H9 (cell line): ENCODE data around the gene BRF1. TPM values are rescaled to one million over a fixed set of nuclear protein-coding genes. Genes with fewer than 3 reads are reported as not detected.

Experiments used
- DNase-seq: peaks from one replicate; pipeline ENCODE4 v3.0.0-alpha.2; 2017
- H2AFZ ChIP-seq: one replicate; pipeline ENCODE4 v1.6.1; 2013; ENCODE audit warnings: mild to moderate bottlenecking, low read length, control low read depth, moderate library complexity
- H2AK5ac ChIP-seq: 2 replicates; pipeline ENCODE4 v1.6.1; 2013; ENCODE audit warnings: low read length, control low read depth, mixed read lengths; ENCODE audit not compliant: insufficient read length
- H2BK120ac ChIP-seq: one replicate; pipeline ENCODE4 v1.6.1; 2013; ENCODE audit warnings: low read depth, mild to moderate bottlenecking, low read length, control low read depth, inconsistent platforms; ENCODE audit not compliant: poor library complexity, severe bottlenecking
- H2BK12ac ChIP-seq: 2 replicates; pipeline ENCODE4 v1.6.1; 2013; ENCODE audit warnings: low read length, control low read depth, mixed read lengths, low read depth; ENCODE audit not compliant: insufficient read length
- H2BK15ac ChIP-seq: 2 replicates; pipeline ENCODE4 v1.6.1; 2013; ENCODE audit warnings: low read depth, low read length, control low read depth
- H2BK20ac ChIP-seq: one replicate; pipeline ENCODE4 v1.6.1; 2013; ENCODE audit warnings: low read depth, mild to moderate bottlenecking, low read length, control low read depth, inconsistent platforms; ENCODE audit not compliant: poor library complexity, severe bottlenecking
- H2BK5ac ChIP-seq: 2 replicates; pipeline ENCODE4 v1.6.1; 2013; ENCODE audit warnings: low read length, control low read depth, mixed read lengths; ENCODE audit not compliant: insufficient read length
- H3K14ac ChIP-seq: 2 replicates; pipeline ENCODE4 v1.6.1; 2013; ENCODE audit warnings: low read length, control low read depth; ENCODE audit not compliant: insufficient read depth
- H3K18ac ChIP-seq: 2 replicates; pipeline ENCODE4 v1.6.1; 2013; ENCODE audit warnings: low read depth, mild to moderate bottlenecking, mixed read lengths, low read length, control low read depth; ENCODE audit not compliant: insufficient read length
- H3K23ac ChIP-seq: 2 replicates; pipeline ENCODE4 v1.6.1; 2013; ENCODE audit warnings: low read length, control low read depth, mixed read lengths, low read depth; ENCODE audit not compliant: insufficient read length
- H3K23me2 ChIP-seq: 2 replicates; pipeline ENCODE4 v1.6.1; 2013; ENCODE audit warnings: low read depth, mild to moderate bottlenecking, mixed read lengths, low read length, control low read depth; ENCODE audit not compliant: insufficient read length, poor library complexity, severe bottlenecking
- H3K27ac ChIP-seq: 2 replicates; pipeline ENCODE4 v1.5.1; 2013; ENCODE audit warnings: low read length, control low read depth, mixed read lengths, low read depth; ENCODE audit not compliant: insufficient read length
- H3K27me3 ChIP-seq: 2 replicates; pipeline ENCODE4 v1.6.1; 2013; ENCODE audit warnings: low read length, control low read depth, inconsistent platforms; ENCODE audit not compliant: insufficient read depth
- H3K4ac ChIP-seq: 2 replicates; pipeline ENCODE4 v1.6.1; 2013; ENCODE audit warnings: low read depth, mild to moderate bottlenecking, control low read depth, inconsistent platforms, low read length, moderate library complexity
- H3K4me1 ChIP-seq: 2 replicates; pipeline ENCODE4 v1.6.1; 2013; ENCODE audit warnings: low read length, control low read depth, inconsistent platforms; ENCODE audit not compliant: insufficient read depth
- H3K4me2 ChIP-seq: 2 replicates; pipeline ENCODE4 v1.6.1; 2013; ENCODE audit warnings: low read length, control low read depth, mixed read lengths; ENCODE audit not compliant: insufficient read length, insufficient read depth
- H3K56ac ChIP-seq: 2 replicates; pipeline ENCODE4 v1.6.1; 2013; ENCODE audit warnings: low read depth, mild to moderate bottlenecking, mixed read lengths, low read length, control low read depth; ENCODE audit not compliant: insufficient read length
- H3K79me1 ChIP-seq: 2 replicates; pipeline ENCODE4 v1.6.1; 2013; ENCODE audit warnings: low read depth, mild to moderate bottlenecking, moderate library complexity, low read length, control low read depth, inconsistent platforms; ENCODE audit not compliant: insufficient read depth, poor library complexity, severe bottlenecking
- H3K79me2 ChIP-seq: 2 replicates; pipeline ENCODE4 v1.6.1; 2013; ENCODE audit warnings: low read length, control low read depth, inconsistent platforms; ENCODE audit not compliant: insufficient read depth
- H3K9ac ChIP-seq: 2 replicates; pipeline ENCODE4 v1.6.1; 2013; ENCODE audit warnings: low read length, control low read depth, mixed read lengths; ENCODE audit not compliant: insufficient read length; ENCODE audit errors: extremely low read depth
- H3K9me3 ChIP-seq: one replicate; pipeline ENCODE4 v1.6.1; 2013; ENCODE audit warnings: low read depth, low read length, inconsistent platforms; ENCODE audit not compliant: control insufficient read depth
- H3T11ph ChIP-seq: one replicate; pipeline ENCODE4 v1.6.1; 2013; ENCODE audit warnings: mild to moderate bottlenecking, low read length, control low read depth, inconsistent platforms
- H4K20me1 ChIP-seq: one replicate; pipeline ENCODE4 v1.6.1; 2013; ENCODE audit not compliant: control insufficient read depth, insufficient read length, insufficient read depth
- H4K5ac ChIP-seq: 2 replicates; pipeline ENCODE4 v1.6.1; 2013; ENCODE audit warnings: low read depth, mild to moderate bottlenecking, mixed read lengths, low read length, control low read depth; ENCODE audit not compliant: insufficient read length
- H4K8ac ChIP-seq: replicated peaks from 2 replicates; pipeline ENCODE4 v1.6.1; 2013; ENCODE audit warnings: low read length, control low read depth, mixed read lengths, low read depth; ENCODE audit not compliant: insufficient read length
- H4K91ac ChIP-seq: 2 replicates; pipeline ENCODE4 v1.6.1; 2013; ENCODE audit warnings: low read depth, mild to moderate bottlenecking, moderate library complexity, mixed read lengths, low read length, control low read depth; ENCODE audit not compliant: insufficient read length
- H3K27ac Mint-ChIP-seq, 3 experiments: 2 replicates in 2 of 3; 3 replicates in 1 of 3; pipeline ENCODE4 v1.8.0; 2020 to 2021; ENCODE audit warnings: mixed read lengths in 3 of 3, mild to moderate bottlenecking in 1 of 3, moderate library complexity in 1 of 3
- H3K27me3 Mint-ChIP-seq: 2 replicates; pipeline ENCODE4 v1.8.0; 2021; ENCODE audit warnings: low read depth, mild to moderate bottlenecking, moderate library complexity, mixed read lengths
- H3K36me3 Mint-ChIP-seq, 3 experiments: 2 replicates in 2 of 3; 3 replicates in 1 of 3; pipeline ENCODE4 v1.8.0; 2020 to 2021; ENCODE audit warnings: low read depth in 3 of 3, mixed read lengths in 3 of 3; ENCODE audit not compliant: insufficient read depth in 1 of 3
- H3K4me1 Mint-ChIP-seq, 2 experiments: 2 replicates each; pipeline ENCODE4 v1.8.0; 2020; ENCODE audit warnings: mixed read lengths in 2 of 2
- H3K4me3 Mint-ChIP-seq, 2 experiments: 2 replicates in 1 of 2; 3 replicates in 1 of 2; pipeline ENCODE4 v1.8.0; 2020 to 2021; ENCODE audit warnings: mild to moderate bottlenecking in 2 of 2, mixed read lengths in 2 of 2, moderate library complexity in 1 of 2
- H3K9me3 Mint-ChIP-seq, 2 experiments: 2 replicates in 1 of 2; 3 replicates in 1 of 2; pipeline ENCODE4 v1.8.0; 2020; ENCODE audit warnings: mild to moderate bottlenecking in 2 of 2, mixed read lengths in 2 of 2, moderate library complexity in 1 of 2
- WGBS: extraction: QIAGEN DNeasy Blood & Tissue Kit; methylation state at CpG from one replicate; pipeline ENCODE4 v1.1.7; 2013; ENCODE audit warnings: missing lambda C conversion rate, low lambda C conversion rate, mixed read lengths; ENCODE audit not compliant: insufficient read length; ENCODE audit errors: extremely low coverage; 5-methylcytosine and 5-hydroxymethylcytosine counted together
- total RNA-seq: library from RNA; stranded (reverse); gene quantifications from 2 replicates; pipeline ENCODE4 v1.2.1, GENCODE V29; 2021
- TF ChIP-seq, protein P1 (sequence below): fragments of 200-600 bp; sonication (generic); conservative IDR thresholded peaks from 3 replicates; pipeline ENCODE4 v1.8.0; 2021; ENCODE audit warnings: antibody characterized with exemption, mild to moderate bottlenecking

BRF1 gene
- total RNA-seq, 1 experiment from 2014 or later, result 28.3 TPM

DNA sequence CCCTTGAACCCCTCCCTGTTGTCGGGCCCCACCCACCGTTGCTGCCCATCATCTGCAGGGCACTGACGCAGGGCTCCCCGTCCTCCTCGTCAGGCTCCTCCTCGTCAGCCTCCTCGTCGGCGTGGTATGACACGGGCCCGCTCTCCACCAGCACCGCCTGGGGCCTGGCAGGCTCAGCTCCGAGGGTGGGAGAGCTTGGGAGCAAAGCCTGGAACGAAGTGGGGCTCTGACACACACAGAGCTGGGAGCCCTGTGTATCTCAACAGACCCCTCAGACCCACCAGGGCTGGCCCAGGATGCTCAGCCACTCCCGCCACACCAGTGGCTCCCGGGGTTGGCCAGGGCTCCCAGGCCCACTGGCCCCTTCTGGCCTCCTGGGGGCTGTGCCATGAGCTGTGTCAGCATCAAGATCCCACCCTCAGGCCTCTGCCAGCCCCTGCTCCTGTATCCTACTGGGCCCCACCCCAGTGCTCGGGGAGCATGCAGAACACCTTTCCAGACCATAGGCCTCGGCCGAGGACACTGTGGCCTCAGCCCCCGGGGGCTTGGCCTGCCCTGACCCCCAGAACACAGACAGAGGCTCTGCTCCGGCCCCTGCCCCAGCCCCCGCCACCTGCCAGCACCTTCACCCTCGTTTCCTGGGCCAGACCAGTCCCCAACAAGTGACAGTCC lies 89.6 kb downstream of the BRF1 start:
- Histone ChIP-seq H3K18ac (no peak overlapping the region), H2BK12ac (no peak overlapping the region), H3K9ac (no peak overlapping the region), H2AK5ac (no peak overlapping the region), H2BK5ac (no peak overlapping the region), H3K9me3 (no peaks in the 10 kb centered on the region), H3K27me3 (no peaks in the 10 kb centered on the region), H3K23me2 (no peaks in the 10 kb centered on the region), H3K79me1 (no peaks in the 10 kb centered on the region), H2BK15ac (no peak overlapping the region), H4K5ac (no peak overlapping the region), H3K27ac (no peak overlapping the region), H3K4ac (no peak overlapping the region), H3T11ph (no peak overlapping the region), H2BK120ac (no peak overlapping the region), H3K23ac (no peak overlapping the region), H2AFZ (no peak overlapping the region), H4K91ac (no peak overlapping the region), H3K14ac (no peak overlapping the region), H3K4me1 (no peaks in the 10 kb centered on the region), H3K79me2 (no peaks in the 10 kb centered on the region), H3K4me2 (no peak overlapping the region), H4K8ac (no peak overlapping the region), H2BK20ac (no peak overlapping the region), H4K20me1 (no peaks in the 10 kb centered on the region), H3K56ac (no peak overlapping the region)
- H3K27ac Mint-ChIP-seq, result no peak overlapping the region
- no CpG with 5 or more reads among the region's 23 CpGs for WGBS
- no peak for DNase-seq
- H3K36me3 Mint-ChIP-seq, result no peaks in the 10 kb centered on the region; a peak in 4 of 7 replicates
- TF ChIP-seq, protein P1, sequence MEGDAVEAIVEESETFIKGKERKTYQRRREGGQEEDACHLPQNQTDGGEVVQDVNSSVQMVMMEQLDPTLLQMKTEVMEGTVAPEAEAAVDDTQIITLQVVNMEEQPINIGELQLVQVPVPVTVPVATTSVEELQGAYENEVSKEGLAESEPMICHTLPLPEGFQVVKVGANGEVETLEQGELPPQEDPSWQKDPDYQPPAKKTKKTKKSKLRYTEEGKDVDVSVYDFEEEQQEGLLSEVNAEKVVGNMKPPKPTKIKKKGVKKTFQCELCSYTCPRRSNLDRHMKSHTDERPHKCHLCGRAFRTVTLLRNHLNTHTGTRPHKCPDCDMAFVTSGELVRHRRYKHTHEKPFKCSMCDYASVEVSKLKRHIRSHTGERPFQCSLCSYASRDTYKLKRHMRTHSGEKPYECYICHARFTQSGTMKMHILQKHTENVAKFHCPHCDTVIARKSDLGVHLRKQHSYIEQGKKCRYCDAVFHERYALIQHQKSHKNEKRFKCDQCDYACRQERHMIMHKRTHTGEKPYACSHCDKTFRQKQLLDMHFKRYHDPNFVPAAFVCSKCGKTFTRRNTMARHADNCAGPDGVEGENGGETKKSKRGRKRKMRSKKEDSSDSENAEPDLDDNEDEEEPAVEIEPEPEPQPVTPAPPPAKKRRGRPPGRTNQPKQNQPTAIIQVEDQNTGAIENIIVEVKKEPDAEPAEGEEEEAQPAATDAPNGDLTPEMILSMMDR, result no peak
- H3K9me3 Mint-ChIP-seq, result no peaks in the 10 kb centered on the region; a peak in 1 of 5 replicates
- H3K4me1 Mint-ChIP-seq, result no peaks in the 10 kb centered on the region; a peak in 2 of 4 replicates
- H3K27me3 Mint-ChIP-seq, result no peaks in the 10 kb centered on the region; the same call in 1 of the 2 replicates
- no peak overlapping the region for H3K4me3 Mint-ChIP-seq
